Smooth muscle cell (in vitro differentiated cells): ENCODE measurements around the gene MYBBP1A. TPM values are rescaled to one million over a fixed set of nuclear protein-coding genes. Genes with fewer than 3 reads are reported as not detected.

Experiments
- DNase-seq: peaks from one replicate; lab custom pipeline; 2025; ENCODE audit not compliant: unreplicated experiment; lab: John Stamatoyannopoulos, UW
- H2AFZ ChIP-seq: fragments of 200-600 bp; sonication (generic); 2 replicates; pipeline ENCODE4 v1.6.0; 2016; ENCODE audit warnings: antibody characterized with exemption, low read depth, mild to moderate bottlenecking
- H3F3A ChIP-seq: fragments of 200-600 bp; sonication (generic); 2 replicates; pipeline ENCODE4 v1.6.0; 2017; ENCODE audit warnings: antibody characterized with exemption, low read depth
- H3K27ac ChIP-seq: fragments of 200-600 bp; sonication (generic); 2 replicates; pipeline ENCODE4 v1.5.1; 2016; ENCODE audit warnings: low read depth, mild to moderate bottlenecking
- H3K27me3 ChIP-seq: fragments of 200-600 bp; sonication (generic); 2 replicates; pipeline ENCODE4 v1.6.1; 2016; ENCODE audit warnings: low read depth, mild to moderate bottlenecking
- H3K36me3 ChIP-seq: fragments of 200-600 bp; sonication (generic); 2 replicates; pipeline ENCODE4 v1.5.1; 2016; ENCODE audit warnings: low read depth
- H3K4me1 ChIP-seq: fragments of 200-600 bp; sonication (generic); 2 replicates; pipeline ENCODE4 v1.5.1; 2016; ENCODE audit warnings: low read depth
- H3K4me2 ChIP-seq: fragments of 200-600 bp; sonication (generic); 2 replicates; pipeline ENCODE4 v1.6.0; 2016; ENCODE audit warnings: mild to moderate bottlenecking
- H3K4me3 ChIP-seq: fragments of 200-600 bp; sonication (generic); 2 replicates; pipeline ENCODE4 v1.5.1; 2016; ENCODE audit warnings: mild to moderate bottlenecking
- H3K79me2 ChIP-seq: fragments of 200-600 bp; sonication (generic); 2 replicates; pipeline ENCODE4 v1.6.0; 2016; ENCODE audit warnings: low read depth, mild to moderate bottlenecking
- H3K9ac ChIP-seq: fragments of 200-600 bp; sonication (generic); 2 replicates; pipeline ENCODE4 v1.6.0; 2016; ENCODE audit warnings: low read depth
- H3K9me3 ChIP-seq: fragments of 200-600 bp; sonication (generic); replicated peaks from 2 replicates; pipeline ENCODE4 v1.5.1; 2016; ENCODE audit warnings: low read depth
- H4K20me1 ChIP-seq: fragments of 200-600 bp; sonication (generic); 2 replicates; pipeline ENCODE4 v1.6.0; 2016; ENCODE audit warnings: low read depth
- CTCF ChIP-seq: fragments of 200-600 bp; sonication (generic); IDR thresholded peaks from 2 replicates; pipeline ENCODE4 v1.5.1; 2017; ENCODE audit warnings: borderline replicate concordance, mild to moderate bottlenecking, antibody characterized with exemption; ENCODE audit not compliant: insufficient read depth, poor library complexity, severe bottlenecking
- WGBS: methylation state at CpG from one replicate; pipeline ENCODE4 v1.1.7; 2016; ENCODE audit warnings: low lambda C conversion rate; 5-methylcytosine and 5-hydroxymethylcytosine counted together
- polyA plus RNA-seq: library from polyadenylated mRNA; unstranded; fragments of >200 nt; fragmentation: Nextera tagmentation; extraction: Ambion mirVana; gene quantifications from 2 replicates; pipeline ENCODE4 v1.2.1, GENCODE V29; 2016
- total RNA-seq: library from RNA; depleted of rRNA; stranded (reverse); fragments of >200 nt; gene quantifications from 2 replicates; pipeline ENCODE4 v1.2.3, GENCODE V29; 2014

MYBBP1A gene
- total and polyA plus RNA-seq, 2 experiments from 2014 or later: 18.1 to 33.5 TPM

GRCh38 chr17:4500191-4500571 lies 55.0 kb downstream of the MYBBP1A start:
- H3K4me3 ChIP-seq: peak overlapping the region; percentile 47
- H3K9ac ChIP-seq: no peak overlapping the region
- no peaks in the 10 kb centered on the region for H3K9me3 ChIP-seq
- H2AFZ ChIP-seq: no peak overlapping the region
- peaks cover 51% of the 10 kb centered on the region for H3K27me3 ChIP-seq
- H3F3A ChIP-seq: no peaks in the 10 kb centered on the region
- peak overlapping the region; percentile 76 for H3K4me2 ChIP-seq
- peaks cover 6% of the 10 kb centered on the region for H3K4me1 ChIP-seq
- DNase-seq: no peak
- no peaks in the 10 kb centered on the region for H3K36me3 ChIP-seq
- no peak for TF ChIP-seq CTCF
- no peak overlapping the region for H3K27ac ChIP-seq
- 38% methylated on average over 7 of the region's 7 CpGs for WGBS
- H4K20me1 ChIP-seq: no peaks in the 10 kb centered on the region
- no peaks in the 10 kb centered on the region for H3K79me2 ChIP-seq

DNA sequence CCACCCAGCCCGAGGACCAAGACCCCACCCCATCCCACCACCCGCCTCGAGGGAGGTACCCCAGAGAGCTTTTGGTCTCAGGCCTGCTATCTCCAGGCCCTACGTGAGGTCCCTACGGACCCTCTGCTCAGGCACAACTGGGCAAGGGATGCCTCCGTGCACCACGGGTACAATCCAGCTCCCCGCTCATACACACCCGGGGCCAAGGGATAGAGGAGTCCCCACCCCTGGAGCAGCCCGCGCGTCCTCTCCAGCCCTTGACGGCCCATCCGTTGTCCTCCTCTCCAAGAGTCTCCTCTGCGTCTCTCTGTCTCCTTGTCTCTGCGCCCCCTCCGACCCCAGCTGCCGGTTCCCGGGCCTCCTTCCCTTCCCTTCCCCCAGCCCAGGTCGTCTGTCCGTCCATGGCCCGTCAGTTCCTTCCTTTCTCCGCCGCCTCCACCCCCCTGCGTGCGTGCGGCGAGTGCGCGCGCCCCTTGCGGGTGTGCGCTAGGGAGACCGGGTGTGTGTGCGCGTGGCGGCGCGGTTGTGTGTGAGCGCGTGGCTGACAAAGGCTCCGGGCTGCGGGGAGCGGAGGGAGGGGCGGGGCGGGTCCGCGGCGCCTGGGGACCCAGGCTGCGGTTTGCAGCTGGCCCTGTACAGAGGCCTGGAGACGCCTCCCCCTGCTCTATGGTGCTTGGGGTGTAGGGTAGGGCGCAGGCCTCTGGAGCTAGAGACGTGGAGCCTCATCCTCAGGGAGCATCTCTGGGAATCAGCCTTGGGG lies 55.6 kb downstream of the MYBBP1A start:
- peaks cover 51% of the 10 kb centered on the region for H3K27me3 ChIP-seq
- DNase-seq: no peak
- WGBS: 3% methylated on average over 42 of the region's 53 CpGs
- H3K79me2 ChIP-seq: no peaks in the 10 kb centered on the region
- peak overlapping the region; percentile 47 for H3K4me3 ChIP-seq
- H3K9ac ChIP-seq: no peak overlapping the region
- H3K4me1 ChIP-seq: peaks cover 6% of the 10 kb centered on the region
- no peak overlapping the region for H3K27ac ChIP-seq
- H3K4me2 ChIP-seq: peak overlapping the region; percentile 76
- H3F3A ChIP-seq: no peaks in the 10 kb centered on the region
- no peak for TF ChIP-seq CTCF
- H3K36me3 ChIP-seq: no peaks in the 10 kb centered on the region
- no peaks in the 10 kb centered on the region for H4K20me1 ChIP-seq
- no peak overlapping the region for H2AFZ ChIP-seq
- no peaks in the 10 kb centered on the region for H3K9me3 ChIP-seq

DNA sequence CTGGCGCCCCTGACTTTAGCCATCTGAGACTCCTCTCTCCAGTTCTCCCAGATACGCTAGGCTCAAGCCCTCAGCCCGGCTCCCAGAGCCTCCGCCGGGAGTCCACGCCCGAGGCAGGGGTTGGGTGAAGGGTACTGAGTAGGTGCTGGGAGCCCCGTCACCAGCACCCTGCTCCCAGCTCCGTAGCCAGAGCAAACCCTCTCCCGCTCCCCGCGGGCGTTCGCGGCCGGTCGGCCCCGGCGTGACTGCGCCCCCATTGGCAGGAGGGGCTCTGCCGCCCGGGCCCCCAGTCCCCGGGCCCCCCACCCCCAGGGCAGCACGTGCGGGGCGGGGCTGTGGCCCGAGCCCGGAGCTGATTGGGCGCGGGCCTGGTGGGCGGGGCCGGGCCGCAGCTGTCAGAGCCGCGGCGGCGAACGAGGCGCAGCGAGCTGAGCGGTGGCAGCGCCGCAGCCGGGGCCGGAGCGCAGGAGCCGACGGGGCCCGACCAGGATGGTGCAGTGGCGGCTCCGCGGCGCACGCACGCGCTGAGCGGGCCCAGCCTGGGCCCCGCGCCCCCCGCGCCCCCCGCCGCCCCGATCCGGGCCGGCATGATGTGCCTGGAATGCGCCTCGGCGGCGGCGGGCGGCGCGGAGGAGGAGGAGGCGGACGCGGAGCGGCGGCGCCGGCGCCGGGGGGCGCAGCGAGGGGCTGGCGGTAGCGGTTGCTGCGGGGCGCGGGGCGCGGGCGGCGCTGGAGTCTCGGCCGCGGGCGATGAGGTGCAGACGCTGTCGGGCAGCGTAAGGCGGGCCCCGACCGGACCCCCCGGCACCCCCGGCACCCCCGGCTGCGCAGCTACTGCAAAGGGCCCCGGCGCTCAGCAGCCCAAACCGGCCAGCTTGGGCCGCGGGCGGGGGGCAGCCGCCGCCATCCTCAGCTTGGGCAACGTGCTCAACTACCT lies 56.5 kb downstream of the MYBBP1A start, which contains the start of gene SPNS2:
Gene SPNS2 (plus strand): TSS at position 421 of the 937 bp plus-strand sequence. CDS start 167 bp downstream, at position 588.
- Histone ChIP-seq H4K20me1 (no peaks in the 10 kb centered on the region), H3K27ac (no peak within 1 kb of the TSS), H3K79me2 (no peaks in the 10 kb centered on the region), H3K4me2 (peak within 1 kb of the TSS; percentile 82), H3K9me3 (no peaks in the 10 kb centered on the region), H3K9ac (no peak within 1 kb of the TSS), H3K27me3 (peaks cover 51% of the 10 kb centered on the region), H3F3A (no peaks in the 10 kb centered on the region), H3K4me1 (peaks cover 6% of the 10 kb centered on the region), H3K36me3 (no peaks in the 10 kb centered on the region), H3K4me3 (peak within 1 kb of the TSS; percentile 47), H2AFZ (no peak within 1 kb of the TSS)
- WGBS: 3% methylated on average over 32 of the region's 117 CpGs
- no peak for TF ChIP-seq CTCF
- no peak for DNase-seq
